NCI-H146 treated with DMSO at 0.1 percent for 48 hours (cell line): Measurements from ENCODE around the gene DNHD1.
A peak's percentile ranks its signal among the peaks of the same experiment; 100 is the strongest.

Source experiments
- DNase-seq: peaks from one replicate; lab custom pipeline; 2025; ENCODE audit not compliant: unreplicated experiment; lab: John Stamatoyannopoulos, UW

The DNHD1 gene

DNA sequence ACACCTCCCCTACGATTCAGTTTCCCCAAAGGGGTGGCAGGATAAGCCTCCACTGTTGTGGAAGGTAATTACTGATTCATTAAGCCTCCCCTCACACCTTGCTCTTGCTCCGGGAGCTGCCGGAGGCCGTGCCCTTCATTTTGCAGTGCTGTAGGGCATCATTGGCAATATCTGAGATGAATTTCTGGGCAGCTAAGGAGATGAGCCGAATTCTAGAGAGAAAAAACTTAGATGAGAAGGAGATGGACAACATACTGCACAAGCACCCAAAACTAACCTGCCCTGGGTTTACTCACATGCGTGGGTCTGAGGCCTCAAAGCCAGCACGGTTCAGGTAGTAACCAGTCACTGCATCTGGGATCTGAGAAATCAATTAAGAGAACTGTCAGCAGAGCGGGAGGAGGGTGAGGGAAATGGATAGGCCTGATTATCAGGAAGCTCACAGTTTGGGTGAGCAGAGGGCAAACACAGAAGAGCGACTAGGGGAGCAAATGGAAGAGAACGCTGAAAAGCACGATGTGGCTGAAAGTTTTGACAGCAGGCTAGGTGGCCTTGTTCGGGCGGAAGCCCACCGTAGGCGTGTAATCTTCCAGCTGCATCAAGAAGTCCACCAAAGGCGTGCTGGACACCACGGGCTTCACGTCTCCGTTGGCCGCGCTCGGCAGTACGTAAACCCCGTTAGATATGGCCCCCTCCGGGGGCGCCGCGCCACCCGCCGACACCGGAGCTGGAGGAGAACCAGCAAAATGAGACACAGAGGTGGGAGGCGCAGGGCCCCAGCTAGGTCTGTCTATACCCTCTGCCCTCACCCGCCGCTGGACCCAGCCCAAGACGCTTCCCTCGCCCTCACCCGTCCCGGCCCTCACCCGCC is 114.2 kb downstream of the DNHD1 start:
- DNase-seq = no peak

GRCh38 chr11:6611963-6612212 is 114.8 kb downstream of the DNHD1 start:
- no peak for DNase-seq

DNA sequence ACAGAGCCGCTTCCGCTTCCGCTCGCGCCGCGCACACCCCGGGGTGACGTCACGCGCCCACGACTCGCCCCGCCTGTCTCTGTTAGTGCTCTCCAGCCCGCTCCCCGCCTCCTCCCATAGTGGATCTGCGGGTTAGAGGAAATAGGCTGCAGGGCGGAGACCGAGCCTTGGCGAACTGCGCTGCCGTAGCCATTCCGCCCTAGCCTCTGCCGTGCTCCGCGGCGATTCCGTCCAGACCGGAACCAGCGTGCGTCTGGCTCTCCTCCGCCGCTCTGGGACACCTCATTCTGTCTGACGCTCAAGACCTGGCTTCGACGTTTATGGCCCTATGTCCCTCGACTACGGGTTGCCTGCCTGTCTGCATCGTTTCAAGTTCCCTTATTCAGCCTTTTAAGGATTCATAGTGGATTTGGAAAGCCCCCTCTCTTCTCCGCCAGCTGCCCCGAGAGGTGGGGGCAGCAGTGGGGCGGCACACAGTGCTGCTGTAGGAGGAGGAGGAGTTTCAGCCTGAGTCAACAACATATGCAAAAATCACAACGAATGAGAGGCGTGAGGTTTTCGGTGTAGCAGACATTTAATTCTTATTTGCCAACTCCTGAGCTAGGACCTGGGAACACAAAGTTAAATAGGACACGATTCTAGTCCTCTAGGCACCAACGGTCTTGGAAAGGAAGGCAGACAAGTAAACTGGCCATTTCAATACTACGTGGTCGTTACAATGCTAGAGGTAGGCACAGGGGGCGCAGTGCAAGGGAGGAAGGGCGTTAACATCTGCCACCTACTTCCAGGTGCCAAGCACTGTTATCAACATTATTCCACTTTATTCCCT is 115.3 kb downstream of the DNHD1 start, which contains the start of gene TAF10:
Gene TAF10 (minus strand): TSS at position 4 of the 829 bp plus-strand sequence. CDS start 27 bp downstream, outside the sequence.
- peak; percentile 89 for DNase-seq

DNA sequence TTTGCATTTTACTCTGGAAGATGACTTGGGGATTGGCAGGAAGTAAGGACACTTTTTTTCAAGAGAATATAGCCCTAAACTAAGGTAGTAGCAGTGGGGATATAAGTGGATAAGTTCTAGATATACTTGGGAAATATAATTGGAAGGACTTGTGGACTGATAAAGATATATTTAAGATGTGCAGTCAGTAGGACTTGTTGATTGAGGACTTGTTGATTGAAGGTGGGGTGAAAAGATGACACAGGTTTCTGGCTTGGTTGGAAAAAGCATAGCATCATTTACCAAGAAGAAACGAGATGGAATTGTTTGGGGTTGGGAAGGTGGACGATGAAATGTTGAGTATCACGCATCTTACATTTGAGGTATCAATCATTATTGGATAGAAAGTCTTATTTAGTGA is 116.4 kb downstream of the DNHD1 start:
- DNase-seq = no peak

- DNase-seq = no peak
These were observed 117.4 kb downstream of the DNHD1 start for GRCh38 chr11:6614446-6614845.

DNA sequence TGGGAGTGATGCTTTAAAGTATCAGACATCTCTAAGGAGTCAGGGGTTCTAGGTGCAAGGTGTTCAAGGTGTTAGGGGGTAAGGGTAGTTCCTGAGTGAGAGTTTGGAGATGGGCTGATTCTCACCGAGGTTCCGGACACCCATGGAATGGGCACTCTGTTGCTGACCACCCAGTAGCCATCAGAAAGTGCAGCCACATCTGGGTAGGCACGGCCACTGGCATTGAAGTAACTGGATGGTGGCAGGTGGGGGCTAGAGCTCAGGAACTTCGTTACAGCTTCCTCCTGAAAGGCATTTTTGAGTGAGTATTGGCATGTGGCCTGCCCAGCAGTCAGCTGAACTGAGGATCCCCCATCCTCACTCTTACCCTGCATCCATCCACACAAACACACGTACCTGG is 118.0 kb downstream of the DNHD1 start:
- no peak for DNase-seq

DNA sequence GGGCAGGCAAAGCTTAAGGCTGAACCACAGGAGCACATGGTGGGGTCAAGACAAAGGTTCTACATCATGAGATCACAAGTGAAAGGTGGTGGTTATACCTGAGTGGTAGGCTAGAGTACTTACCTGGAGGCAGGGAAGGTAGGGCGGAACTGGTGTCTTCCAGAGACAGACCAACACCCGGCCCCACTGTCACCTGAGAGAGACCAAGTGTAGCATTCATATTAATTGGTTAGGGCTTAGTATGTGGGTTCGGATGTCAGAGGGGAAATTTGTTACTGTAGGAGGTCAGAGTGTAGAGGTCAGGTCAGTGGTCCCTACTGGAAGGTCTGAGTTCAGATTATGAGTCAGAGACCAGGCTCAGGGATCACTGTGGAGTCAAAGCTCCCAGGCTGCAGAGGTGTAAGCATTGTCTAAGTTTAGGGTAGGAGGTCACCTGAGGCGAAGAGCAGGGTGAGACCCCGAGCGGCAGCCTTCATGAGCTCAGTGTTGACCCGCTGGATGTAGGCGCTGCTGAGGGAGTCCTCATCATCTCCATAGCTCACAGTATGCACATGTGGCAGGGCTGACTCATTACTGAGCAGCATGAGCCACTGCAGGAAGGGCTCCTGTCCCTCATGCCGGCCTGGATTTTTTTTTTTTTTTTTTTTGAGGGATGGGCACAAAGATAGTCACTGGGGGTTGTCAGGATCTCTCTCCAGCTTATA is 119.0 kb downstream of the DNHD1 start:
- no peak for DNase-seq

DNA sequence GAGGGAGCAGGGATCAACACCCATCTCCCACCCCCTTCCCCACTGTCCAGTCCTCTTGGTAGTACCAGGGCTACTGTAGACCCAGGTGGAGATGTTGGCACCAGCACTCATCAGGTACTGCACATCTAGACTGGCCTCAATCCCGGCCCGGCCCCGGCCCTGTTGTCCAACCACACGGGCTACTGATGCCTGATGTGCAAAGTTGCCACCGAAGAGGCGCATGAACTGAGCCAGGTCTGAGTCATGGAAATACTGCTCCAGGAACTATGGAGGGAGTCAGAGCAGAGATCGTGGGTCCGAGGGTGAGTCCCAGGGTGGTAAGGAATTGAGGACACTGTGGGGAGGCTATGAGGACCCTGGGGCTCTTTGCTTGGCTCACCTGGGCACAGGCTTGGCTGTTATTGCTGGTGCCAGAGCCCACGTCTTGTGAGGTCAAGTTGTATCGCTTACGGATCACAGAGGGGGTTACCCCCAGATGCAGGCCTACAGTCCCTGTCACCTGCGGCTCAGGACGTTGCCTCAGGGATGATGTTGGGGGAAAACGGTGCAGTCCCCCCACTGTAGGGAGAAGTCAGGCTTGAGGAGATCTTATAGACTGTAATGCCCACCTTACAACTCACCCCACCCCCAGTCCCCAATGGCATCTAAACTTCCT is 119.6 kb downstream of the DNHD1 start:
- no peak for DNase-seq

DNA sequence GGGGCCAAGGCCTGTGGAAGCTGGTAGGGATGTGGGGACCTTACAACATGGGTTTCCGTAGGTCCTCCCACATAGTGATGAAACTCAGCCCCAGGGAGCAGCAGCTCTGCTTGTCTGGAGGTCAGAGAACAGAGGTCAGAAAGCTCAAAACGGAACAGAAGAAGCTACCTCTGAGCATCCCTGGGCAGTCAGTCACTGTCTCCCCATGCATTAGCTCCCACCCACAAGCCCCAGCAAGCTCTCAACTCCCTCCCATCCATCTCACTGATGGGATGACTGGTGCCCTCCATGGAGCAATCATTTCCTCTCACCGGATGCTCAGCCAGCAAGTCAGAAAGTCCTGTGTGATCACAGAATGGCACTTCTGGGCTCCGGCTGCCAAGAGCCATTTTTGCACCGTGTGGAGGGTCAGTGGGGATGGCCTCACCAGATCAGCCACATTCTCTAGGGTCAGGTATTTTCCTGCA is 120.3 kb downstream of the DNHD1 start:
- DNase-seq = no peak

DNA sequence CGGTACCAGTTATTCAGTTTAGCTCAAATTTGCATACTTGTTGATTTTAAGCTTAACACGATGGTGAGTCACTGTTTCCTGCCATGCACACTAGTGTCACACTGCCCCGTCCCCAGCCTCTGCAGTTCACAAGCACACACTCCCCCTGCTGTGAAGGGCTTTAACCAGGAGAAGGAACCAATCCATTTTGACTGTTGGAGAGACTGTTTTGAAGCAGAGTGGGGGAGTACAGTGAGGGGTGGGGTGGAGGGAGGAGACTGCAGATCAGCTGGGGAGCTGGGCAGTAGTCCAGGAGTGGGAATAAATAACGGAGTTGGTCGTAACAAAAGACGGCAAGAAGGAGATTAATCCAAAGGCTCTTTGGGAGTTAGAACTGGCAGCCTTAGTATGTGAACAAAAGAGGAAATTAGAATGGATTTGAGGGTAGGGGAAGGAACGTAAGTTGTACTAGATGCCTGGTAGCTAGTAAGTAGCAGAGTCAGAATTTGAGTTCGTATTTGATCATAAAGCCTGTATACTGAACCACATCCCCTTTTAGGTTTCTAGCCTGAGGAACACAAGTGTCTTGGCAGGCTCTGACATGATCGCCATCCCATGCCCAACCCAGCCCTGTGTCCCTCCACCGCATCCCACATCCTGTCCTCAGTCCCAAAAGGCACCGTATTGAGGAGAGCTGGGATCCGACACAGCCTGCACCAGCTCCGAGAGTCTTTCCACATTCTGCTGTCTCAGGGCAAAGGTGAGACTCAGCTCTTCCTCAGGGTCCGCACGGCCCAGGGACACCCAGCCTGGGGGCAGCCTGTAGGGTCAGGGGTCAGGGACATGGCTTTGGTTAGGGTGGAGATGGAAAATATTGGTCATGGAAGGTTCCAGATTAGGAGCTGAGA is 121.3 kb downstream of the DNHD1 start:
- DNase-seq = no peak

DNA sequence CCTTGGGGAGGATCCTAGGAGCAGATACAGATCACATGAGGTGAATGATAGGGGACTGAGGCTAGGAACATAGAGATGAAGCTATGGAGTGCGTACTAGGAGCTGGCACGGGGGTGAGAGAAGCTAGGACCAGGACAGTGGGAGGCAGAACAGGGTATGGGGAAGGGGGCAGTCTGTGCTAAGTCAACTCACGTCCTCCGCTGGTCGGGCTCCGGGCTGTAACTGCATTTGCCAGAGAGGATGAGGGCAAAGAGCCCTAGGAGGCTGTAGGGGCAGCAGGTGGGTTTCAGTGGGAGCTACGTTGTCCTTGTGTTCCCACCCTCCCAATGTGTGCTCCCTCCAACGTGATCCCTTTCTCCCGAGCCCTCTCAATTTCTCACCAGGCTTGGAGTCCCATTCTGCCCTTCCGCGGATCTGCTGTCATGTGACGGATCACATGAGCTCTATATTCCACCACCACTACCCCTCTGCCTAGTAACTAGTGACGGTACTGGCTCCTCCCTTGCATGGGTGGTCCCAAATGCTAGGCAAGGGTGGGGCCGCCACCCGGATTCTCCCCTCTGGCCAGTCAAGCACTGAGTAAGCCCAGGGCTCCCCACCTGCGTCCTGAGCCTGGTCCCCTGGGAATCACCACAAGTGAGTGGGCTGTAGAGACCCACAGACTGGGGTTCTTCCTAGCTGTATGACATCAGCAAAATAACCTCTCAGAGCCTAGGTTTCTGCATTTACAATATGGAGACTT is 122.1 kb downstream of the DNHD1 start, which contains the start of gene TPP1:
Gene TPP1 (minus strand): TSS at position 419 of the 742 bp plus-strand sequence. CDS start 22 bp downstream, at position 397.
- peak; percentile 89 for DNase-seq

GRCh38 chr11:6620636-6621035 is 123.6 kb downstream of the DNHD1 start:
- no peak for DNase-seq
